ENCODE results near the gene CHD3.

CHD3 gene

GRCh38 chr17:7903154-7904103 lies 14.8 kb downstream of the CHD3 start:
- no peak for DNase-seq

- DNase-seq, result no peak
These were observed 20.5 kb downstream of the CHD3 start for GRCh38 chr17:7909089-7909488.

GRCh38 chr17:7910281-7910680 lies 21.7 kb downstream of the CHD3 start:
- no peak for DNase-seq

GRCh38 chr17:7910711-7911110 lies 22.1 kb downstream of the CHD3 start:
- DNase-seq, result no peak

- no peak for DNase-seq
These were observed 22.5 kb downstream of the CHD3 start for GRCh38 chr17:7911116-7911515.

- DNase-seq, result no peak
These were observed 24.4 kb downstream of the CHD3 start for GRCh38 chr17:7912927-7913524.

GRCh38 chr17:7915179-7915610 lies 26.6 kb downstream of the CHD3 start:
- no peak for DNase-seq

- peak; percentile 44 to 72 for DNase-seq
These were observed 27.2 kb downstream of the CHD3 start, which contains the start of gene RNF227 for GRCh38 chr17:7915611-7916384. Gene RNF227 (minus strand): TSS chr17:7916289. CDS start chr17:7916195, 94 bp downstream.

GRCh38 chr17:7916385-7916682 lies 27.7 kb downstream of the CHD3 start:
- DNase-seq, result no peak

GRCh38 chr17:7916808-7917207 lies 28.2 kb downstream of the CHD3 start:
- no peak for DNase-seq

GRCh38 chr17:7922269-7922844 lies 33.8 kb downstream of the CHD3 start:
- no peak for DNase-seq

GRCh38 chr17:7922845-7923628 lies 34.4 kb downstream of the CHD3 start:
- peak; percentile 24 to 36 for DNase-seq

GRCh38 chr17:7927596-7927995 lies 39.0 kb downstream of the CHD3 start:
- no peak for DNase-seq

GRCh38 chr17:7929158-7930023 lies 40.8 kb downstream of the CHD3 start, which contains the start of gene KCNAB3:
Gene KCNAB3 (minus strand): TSS chr17:7929856. CDS start chr17:7929435, 421 bp downstream.
- DNase-seq, result peak; percentile 8 to 74

- no peak for DNase-seq
These were observed 42.4 kb downstream of the CHD3 start for GRCh38 chr17:7930841-7931631.

- DNase-seq, result peak; percentile 98 to 99
These were observed 43.3 kb downstream of the CHD3 start, which contains the start of the genes CNTROB and TRAPPC1 for GRCh38 chr17:7931709-7932482. Gene CNTROB (plus strand): TSS chr17:7932206. CDS start chr17:7933080, 874 bp downstream. Gene TRAPPC1 (minus strand): TSS chr17:7931946. CDS start chr17:7931829, 117 bp downstream.

- no peak for DNase-seq
These were observed 43.9 kb downstream of the CHD3 start for GRCh38 chr17:7932483-7932891.

GRCh38 chr17:7932949-7933348 lies 44.4 kb downstream of the CHD3 start:
- no peak for DNase-seq

- no peak for DNase-seq
These were observed 47.3 kb downstream of the CHD3 start for GRCh38 chr17:7935859-7936258.
